GM18520 (cell line): Measurements from ENCODE around the gene EBI3.
"Not testable (repeated sequence)": the region's sequence is repeated elsewhere in the genome, so short reads cannot be mapped to it uniquely, and the experiment has no call there.

ENCODE experiments used
- ATAC-seq: cut with Tn5 transposase; IDR thresholded peaks from one replicate; pipeline ENCODE4 v1.9.1; 2021; ENCODE audit not compliant: unreplicated experiment

Gene EBI3

GRCh38 chr19:4199699-4200293 lies 29.5 kb upstream of the EBI3 start:
- no peak for ATAC-seq

GRCh38 chr19:4200940-4201542 lies 28.3 kb upstream of the EBI3 start:
- no peak for ATAC-seq

- ATAC-seq: no peak
These were observed 27.5 kb upstream of the EBI3 start for GRCh38 chr19:4201798-4202197.

GRCh38 chr19:4206818-4207484 lies 22.4 kb upstream of the EBI3 start:
- ATAC-seq: no peak

- no peak for ATAC-seq
These were observed 20.8 kb upstream of the EBI3 start for GRCh38 chr19:4208385-4209094.

- ATAC-seq: no peak
These were observed 19.1 kb upstream of the EBI3 start for GRCh38 chr19:4210166-4210731.

GRCh38 chr19:4213116-4213515 lies 16.2 kb upstream of the EBI3 start:
- ATAC-seq: no peak

GRCh38 chr19:4215807-4216206 lies 13.5 kb upstream of the EBI3 start:
- no peak for ATAC-seq

GRCh38 chr19:4216846-4217245 lies 12.5 kb upstream of the EBI3 start:
- no peak for ATAC-seq

- no peak for ATAC-seq
These were observed 11.7 kb upstream of the EBI3 start for GRCh38 chr19:4217429-4218264.

- not testable (repeated sequence) for ATAC-seq
These were observed 10.8 kb upstream of the EBI3 start for GRCh38 chr19:4218523-4218922.

GRCh38 chr19:4220188-4220587 lies 9.1 kb upstream of the EBI3 start:
- no peak for ATAC-seq

GRCh38 chr19:4224470-4224869 lies 4.9 kb upstream of the EBI3 start:
- no peak for ATAC-seq

- no peak for ATAC-seq
These were observed 3.4 kb upstream of the EBI3 start for GRCh38 chr19:4225885-4226284.

- no peak for ATAC-seq
These were observed 1.6 kb upstream of the EBI3 start for GRCh38 chr19:4227771-4228170.

GRCh38 chr19:4228765-4229178 lies 551 bp upstream of the EBI3 start:
- ATAC-seq: no peak

GRCh38 chr19:4230237-4230636 lies 914 bp downstream of the EBI3 start:
- ATAC-seq: not testable (repeated sequence)

- not testable (repeated sequence) for ATAC-seq
These were observed 2.2 kb downstream of the EBI3 start for GRCh38 chr19:4231521-4231920.

- not testable (repeated sequence) for ATAC-seq
These were observed 2.8 kb downstream of the EBI3 start for GRCh38 chr19:4232139-4232538.

GRCh38 chr19:4232614-4233281 lies 3.4 kb downstream of the EBI3 start:
- ATAC-seq: no peak
